NCI-H345 treated with DMSO at 0.1 percent for 48 hours (cell line): ENCODE data around the gene TANGO6.

Source experiments
- DNase-seq: peaks from one replicate; lab custom pipeline; 2025; ENCODE audit not compliant: unreplicated experiment; lab: John Stamatoyannopoulos, UW

Gene TANGO6

DNA sequence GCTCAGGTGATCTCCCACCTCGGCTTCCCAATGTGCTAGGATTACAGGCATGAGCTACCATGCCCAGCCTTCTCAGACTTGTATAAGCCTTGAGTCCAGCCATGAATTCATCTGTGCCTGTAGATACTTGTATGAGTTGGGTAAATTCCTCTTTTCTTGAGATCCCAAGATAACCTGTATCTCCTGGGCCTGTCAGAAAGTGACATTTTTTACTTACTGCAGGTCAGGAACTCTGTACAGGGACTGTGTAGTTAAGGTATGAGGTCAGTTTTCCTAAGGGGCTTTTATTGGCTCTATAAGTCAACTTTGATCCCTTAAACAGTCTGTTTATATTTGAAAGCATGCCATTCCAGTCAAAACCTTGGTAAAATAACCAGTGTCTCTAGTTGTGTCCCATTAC is 155.8 kb downstream of the TANGO6 start:
- DNase-seq = no peak

DNA sequence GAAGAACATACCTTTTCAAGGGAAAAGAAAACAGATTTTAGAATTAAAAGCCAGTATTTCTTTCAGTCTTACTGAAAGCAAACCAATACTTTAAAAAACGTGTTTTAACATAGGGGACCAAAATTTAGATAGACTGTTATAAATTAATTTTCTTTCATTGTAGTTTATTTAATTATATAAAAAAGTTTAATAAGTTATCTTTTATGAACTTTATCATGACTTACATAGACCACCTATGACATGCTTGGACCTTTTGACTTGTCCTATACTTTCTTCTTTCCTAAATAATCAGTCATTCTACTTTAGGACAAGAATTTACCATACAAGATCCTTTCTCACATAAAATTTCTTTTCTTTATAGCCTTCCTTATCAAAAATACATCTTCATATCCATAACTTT is 160.2 kb downstream of the TANGO6 start:
- DNase-seq = no peak

DNA sequence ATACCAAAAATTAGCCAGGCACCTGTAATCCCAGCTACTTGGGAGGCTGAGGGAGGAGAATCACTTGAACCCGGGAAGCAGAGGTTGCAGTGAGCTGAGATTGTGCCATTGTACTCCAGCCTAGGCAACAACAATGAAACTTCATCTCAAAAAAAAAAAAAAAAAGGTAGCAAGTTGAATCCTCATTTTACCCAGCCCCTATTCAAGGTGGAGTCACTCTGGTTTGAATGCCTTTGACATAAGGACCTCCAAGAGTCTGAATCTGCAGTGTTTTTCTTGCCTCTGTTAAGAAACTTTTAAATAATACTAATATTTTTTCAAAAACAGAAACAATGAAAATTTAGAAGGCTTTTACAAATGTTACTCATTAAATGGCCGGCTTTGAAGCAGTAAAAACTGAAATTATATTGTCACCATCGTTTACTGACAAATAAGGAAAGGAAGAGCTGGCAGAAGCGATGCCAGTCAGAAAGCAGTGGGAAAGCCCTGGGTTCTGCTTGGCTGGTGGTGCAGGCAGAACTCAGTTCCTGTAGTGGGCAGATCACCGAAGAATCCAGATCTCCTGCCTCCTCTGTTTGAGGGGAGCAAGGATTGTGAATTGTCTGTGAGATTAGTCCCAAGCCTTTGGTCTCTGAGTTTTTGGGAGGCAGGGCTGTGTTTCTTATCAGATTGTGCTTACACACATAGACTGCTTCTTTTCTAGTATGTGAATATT is 162.5 kb downstream of the TANGO6 start:
- no peak for DNase-seq

DNA sequence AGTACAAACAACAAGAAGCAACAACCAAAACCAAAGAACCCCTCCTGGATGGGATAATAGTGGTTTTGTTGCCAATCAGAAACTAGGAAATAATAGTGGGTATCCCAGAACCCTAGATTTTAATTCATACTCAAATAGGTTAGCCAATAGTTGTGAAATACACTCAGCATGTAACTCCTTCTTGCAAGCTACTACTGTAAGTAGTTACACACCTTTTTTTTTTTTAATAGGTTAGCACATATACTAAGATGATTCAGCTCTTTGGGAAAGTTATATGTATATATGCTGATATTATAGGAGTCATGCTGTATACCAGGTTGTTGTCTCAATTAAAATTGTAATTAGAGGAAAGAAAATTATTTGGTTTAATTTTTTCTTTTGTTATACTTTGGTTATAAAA is 169.6 kb downstream of the TANGO6 start:
- no peak for DNase-seq

DNA sequence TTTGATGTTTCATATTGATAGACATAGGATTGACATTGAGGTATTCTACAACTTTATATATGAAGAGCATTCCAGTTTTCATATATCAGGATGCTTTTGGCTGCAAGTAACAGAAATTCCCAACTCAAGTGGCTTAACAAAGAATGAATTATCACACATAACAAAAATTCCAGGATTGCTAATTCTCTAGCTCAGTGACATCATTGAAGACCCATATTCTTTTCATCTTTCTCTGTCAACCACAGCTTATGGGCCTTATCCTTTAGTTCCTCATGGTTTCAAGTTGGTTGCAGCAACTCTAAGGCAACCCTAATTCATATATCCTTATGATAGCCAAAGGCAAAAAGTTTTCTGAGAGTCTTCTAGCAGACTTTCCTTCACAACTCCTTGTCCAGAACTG is 170.7 kb downstream of the TANGO6 start:
- no peak for DNase-seq

DNA sequence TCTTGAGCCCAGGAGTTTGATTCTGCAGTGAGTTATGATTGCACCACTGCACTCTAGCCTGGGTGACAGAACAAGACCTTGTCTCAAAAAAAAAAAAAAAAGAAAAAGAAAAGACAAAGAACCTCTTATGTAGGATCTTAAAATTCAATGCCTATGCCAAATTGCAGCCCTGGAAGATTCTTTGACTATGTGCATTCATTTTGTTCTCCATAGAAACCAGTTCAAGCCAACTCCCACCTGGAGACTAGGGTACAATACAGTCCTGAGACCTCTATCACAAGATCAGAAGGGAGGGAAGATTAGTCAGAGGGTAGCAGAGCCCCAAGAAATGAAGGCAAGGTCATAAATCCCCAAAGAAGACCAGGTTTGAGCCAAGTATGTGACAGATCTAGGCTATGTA is 171.5 kb downstream of the TANGO6 start:
- no peak for DNase-seq

DNA sequence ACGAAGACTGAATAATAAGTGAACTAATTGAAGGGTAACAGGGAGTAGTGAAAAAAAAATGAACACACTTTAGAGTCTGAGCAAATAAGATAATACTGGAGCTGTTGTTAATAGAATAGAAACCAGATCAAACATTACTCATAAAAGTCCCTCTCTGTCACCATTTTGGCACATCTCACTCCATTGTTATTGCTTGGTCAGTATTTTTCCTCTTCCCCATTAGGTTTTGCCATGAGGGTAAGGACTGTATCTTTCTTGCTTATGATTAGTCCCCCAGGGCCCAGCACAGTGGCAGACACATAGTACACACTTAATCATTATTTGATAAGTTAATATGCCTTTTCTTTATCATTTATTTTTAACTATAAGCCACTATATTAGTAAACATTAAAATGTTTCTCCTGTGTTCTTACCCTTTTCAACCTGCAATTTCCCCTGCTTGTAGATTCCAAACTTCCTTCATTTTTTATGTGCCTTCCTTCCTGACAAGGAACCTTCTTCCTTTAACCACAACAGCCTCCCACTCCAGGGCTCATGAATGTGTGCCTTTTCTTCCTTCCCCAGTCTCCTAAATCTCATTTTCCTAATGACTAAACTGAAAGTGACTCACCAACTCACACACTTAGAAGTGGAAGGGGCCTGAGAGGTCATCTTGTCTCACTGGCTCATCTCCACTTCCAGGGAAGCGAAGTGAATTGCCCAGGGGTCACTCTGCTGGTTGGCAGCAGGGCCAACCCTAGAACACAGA is 173.9 kb downstream of the TANGO6 start:
- DNase-seq = no peak

DNA sequence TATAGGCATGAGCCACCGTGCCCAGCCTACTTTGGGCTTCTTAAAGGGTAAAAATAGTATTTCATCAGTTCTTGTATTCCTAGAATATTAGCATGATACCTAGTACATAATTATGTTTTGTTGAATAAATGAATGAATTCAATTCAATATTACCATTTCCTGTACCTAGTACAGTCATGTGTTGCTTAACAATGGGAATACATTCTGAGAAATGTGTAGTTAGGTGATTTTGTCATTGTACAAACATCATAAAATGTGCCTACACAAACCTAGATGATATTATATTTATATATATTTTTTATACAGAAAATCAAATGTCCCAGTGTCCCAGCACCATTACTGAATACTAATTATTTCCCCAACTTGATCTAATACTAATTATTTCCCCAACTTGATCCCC is 176.5 kb downstream of the TANGO6 start:
- DNase-seq = no peak

DNA sequence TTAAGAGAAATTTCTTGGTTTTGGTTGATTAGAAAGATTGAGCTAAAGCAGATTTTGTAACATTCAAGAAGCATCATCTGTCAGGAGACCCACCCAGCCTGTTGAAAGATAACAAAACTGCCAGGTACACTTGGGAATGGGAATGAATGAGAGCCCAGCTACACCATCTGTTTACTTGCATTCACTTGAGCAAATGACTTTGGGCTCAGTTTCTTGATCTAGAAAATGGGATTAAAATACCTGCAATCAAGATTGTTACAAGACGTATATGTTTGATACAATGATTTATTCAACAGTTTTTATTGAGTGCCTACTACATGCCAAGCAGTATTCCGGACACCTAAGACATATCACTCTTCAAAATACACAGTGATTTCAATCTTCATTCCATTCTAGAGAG is 185.8 kb downstream of the TANGO6 start:
- DNase-seq = no peak

DNA sequence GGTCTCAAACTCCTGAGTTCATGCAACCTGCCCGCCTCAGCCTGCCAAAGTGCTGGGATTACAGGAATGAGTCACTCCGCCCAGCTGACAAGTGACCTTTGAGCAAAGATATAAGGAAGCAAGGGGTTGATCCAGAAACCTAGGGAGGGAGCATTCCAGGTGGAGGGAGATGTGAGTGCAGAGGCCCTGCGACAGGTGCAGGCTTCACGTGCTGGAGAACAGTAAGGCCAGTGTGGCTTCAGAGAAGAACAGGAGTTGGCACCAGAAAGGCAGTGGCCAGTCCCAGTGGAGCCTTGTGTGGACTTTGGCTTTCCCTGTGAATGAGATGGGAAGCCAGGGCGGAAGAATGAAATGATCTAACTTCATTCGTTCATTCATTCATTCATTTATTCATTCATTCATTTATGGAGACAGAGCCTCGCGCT is 188.6 kb downstream of the TANGO6 start:
- no peak for DNase-seq

DNA sequence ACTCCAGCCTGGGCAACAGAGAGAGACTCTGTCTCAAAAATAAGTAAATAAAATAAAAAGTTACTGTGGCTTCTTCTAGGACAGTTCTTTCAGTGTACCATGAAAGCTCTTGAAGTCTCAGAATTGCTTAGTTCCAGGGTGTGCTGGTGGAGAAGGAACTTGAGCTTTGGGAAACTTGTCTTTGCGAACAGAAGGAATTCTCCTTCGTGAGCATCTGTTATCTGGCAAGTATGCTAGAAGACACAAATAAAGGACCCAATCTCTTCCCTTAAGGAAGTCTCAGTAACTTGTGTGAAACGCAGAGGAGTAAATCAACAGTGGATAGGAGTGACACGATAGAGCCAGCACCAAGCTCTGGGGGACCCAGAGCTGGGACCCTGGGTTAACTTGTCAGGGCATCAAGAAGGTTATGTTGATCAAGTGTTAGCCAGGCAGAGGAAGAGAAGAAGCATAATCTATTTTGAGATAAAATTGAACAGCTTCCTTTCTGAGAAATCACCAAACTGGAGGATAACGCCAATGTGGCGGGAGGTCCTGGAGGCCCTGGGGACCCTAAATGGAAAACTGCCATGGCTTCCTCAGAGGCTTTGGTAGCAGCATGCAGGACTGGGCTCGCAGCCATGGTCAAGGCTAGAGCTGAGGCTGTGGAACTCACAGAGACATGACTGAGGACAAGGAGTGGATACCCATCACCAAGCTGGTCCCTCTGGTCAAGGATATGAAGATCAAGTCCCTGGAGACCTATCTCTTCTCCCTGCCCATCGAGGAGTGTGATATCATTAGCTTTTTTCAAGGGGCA is 190.0 kb downstream of the TANGO6 start:
- DNase-seq = no peak

DNA sequence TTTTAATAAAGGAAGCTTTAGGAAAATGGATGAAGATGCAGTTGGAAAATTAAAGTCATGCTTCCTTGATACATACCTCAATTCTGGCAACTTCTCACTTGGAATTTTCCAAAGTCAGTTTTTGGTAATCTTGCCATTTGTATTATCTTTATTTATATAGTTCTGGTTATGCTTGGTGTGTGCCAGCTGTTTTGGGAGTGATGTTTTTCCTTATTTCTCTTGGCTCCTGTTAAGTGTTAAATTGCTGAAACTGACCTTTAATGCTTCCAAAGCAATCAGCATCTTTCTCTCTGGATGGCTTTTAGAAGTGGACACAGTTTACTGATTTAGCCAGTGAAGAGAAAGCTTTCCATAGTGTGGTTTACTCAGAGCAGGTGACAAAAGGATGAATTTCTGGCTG is 192.0 kb downstream of the TANGO6 start:
- DNase-seq = no peak

DNA sequence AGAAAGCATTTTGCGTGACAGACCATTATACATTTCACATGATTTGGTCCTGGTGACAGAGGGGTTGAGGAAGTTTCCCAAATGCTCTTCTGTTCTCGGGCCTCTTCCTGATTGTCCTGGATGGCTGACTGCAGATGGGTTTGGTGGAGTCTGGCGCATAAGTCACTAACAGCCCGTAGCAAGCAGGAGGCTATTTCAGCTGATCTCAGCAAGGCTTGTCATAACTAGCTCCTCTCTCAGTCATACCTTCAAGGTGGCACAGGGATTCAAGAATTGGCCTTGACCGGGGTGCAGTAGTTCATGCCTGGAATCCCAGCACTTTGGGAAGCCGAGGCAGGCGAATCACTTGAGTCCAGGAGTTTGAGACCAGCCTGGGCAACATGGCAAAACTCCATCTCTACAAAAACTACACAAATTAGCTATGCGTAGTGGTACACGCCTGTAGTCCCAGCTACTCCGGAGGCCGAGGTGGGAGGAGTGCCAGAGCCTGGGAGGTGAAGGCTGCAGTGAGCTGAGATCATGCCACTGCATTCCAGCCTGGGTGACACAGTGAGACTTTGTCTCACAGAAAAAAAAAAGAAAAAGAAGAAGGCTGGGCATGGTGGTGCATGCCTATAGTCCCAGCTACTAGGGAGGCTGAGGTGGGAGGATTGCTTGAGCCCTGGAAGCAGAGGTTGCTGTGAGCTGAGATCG is 193.2 kb downstream of the TANGO6 start:
- no peak for DNase-seq

DNA sequence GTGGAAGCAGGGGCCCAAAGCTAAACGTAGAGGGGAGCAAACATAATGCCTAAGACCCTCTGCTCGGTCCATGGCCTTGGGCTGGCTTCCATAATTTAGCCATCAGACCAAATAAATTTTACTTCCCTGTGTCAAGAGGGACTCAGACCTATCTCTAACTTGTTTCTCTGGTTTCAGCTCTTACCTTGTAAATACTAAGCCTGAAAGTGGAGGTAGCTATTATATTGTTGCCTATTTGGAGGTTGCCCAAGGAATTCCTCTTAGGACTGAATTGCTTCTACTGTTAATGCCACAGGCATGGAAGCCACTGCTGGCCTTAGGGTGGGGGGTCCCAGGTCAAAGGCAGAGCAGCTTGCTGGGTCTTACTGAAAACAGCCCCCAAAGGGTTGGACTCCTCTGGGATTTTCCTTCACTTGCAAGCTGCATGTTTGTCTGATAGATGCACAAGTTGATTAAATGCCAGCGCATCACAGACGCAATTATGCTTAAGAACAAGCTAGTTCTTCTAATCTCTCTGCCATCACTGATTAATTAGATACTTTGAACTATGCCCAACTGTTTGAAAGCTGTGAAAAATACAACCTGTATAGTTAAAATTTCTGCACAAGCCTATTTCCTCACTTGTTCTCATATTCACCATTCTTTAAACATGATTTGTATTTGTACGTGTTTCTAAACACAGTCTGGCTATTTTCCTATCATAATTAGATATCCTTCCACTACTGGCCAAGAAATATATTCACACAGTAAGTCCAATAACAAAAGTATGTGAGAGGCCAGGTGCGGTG is 194.2 kb downstream of the TANGO6 start:
- no peak for DNase-seq

DNA sequence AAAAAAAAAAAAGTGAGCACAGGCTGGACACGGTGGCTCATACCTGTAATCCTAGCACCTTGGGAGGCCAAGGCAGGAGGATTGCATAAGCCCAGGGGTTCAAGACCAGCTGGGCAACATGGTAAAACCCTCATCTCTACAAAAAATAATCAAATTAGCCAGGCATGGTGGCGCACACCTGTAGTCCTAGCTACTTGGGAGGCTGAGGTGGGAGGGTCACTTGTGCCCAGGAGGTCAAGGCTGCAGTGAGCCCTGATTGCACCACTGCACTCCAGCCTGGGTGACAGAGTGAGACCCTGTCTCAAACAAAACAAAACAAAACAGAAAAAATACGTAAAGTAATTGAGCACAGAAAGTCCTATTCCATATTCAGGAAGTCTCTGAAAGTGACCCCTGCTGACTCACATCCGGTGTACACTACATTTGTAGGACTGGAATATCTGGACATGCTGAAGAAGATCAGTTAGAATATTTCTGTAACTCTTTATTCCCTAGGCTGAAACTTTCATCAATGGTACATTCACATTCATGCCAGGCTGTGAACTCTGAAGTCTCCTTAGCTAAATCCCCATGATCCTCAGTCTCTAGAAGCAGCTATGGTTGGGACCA is 196.1 kb downstream of the TANGO6 start:
- no peak for DNase-seq

DNA sequence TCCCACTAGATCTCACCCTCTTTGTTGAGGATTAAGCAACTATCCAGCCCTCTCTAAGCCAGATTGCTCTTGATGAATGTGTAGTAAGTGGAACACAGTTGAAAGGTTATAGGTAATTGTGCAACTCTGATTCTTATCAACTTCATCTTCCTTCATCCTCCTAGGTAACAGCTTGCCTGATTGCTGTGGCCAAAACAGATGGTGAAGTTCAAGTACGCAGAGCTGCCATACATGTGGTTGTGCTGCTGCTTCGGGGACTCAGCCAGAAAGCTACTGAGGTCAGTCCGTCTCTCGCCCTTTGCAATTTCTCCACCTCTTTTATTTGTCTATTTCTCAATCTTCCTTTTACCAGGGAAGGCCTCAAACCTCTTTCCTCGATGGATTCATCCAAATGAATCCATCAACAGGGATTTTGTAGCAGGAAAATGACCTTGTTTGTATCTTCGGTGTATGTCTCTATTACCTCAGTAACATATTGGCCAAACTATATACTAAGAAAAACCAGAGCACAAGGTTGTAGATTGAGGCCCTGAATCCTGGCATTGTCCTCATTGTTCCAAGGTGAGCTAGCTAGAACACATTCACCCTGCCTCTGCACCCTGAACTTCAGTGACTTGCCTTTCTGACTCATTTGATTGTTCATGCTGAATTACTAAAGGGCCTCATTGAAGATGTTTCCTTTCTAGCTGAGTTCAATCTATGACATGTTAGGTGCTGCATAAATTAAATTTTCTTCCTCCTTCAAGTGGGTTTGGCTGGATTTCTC is 197.0 kb downstream of the TANGO6 start:
- no peak for DNase-seq

DNA sequence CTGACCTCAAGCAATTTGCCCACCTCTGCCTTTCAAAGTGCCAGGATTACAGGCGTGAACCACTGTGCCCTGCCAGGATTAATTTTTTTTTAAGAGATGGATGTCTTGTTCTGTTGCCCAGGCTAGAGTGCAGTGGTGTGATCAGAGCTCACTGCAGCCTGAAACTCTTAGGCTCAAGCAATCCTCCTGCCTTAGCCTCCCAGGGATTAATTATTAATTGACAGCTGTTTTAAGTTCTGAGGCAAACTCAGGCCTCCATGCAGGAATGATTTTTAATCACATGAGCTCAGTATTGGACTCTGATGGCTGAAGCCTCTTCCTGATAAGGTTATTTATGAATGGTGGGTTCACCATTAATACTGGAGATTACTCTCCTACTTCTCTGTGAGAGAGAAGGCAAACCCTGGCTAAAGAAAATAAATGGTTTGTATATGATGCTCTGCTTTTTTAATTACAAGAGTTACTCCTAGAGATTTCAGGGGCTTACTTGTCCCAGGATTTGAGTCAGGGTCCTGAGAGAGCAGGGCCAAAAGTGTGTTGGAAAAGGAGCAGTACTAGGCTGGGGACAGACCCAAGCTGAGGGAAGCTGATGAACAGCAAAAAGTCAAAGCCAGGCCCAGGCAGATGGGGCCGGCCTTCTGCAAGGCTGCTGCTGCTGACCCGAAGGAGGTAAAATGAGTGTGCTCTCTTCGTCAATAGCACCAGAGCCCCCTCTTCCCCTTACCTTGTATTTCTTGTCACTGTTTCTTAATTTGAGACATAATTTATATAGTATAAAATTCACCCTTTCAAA is 205.2 kb downstream of the TANGO6 start:
- DNase-seq = no peak

DNA sequence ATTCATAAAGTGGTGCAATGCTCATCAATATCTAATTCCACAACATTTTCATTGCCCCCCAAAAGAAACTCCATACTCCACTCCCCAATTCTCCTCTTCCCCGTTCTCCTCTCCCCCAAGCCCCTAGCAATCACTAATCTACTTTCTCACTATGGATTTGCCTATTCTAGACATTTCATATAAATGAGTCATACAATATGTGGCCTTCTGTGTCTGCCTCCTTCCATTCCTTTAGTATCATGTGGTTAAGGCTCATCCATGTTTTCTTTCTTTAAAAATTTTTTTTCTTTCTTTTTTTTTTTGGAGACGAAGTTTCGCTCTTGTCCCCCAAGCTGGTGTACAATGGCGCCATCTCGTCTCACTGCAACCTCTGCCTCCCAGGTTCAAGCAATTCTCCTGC is 205.8 kb downstream of the TANGO6 start:
- DNase-seq = no peak
